SHP77 treated with DMSO at 0.1 percent for 48 hours (cell line): ENCODE measurements around the gene ELL2.
"Not testable (repeated sequence)": the region's sequence is repeated elsewhere in the genome, so short reads cannot be mapped to it uniquely, and the experiment has no call there.

Experiments
- DNase-seq: peaks from one replicate; lab custom pipeline; 2025; lab: John Stamatoyannopoulos, UW

ELL2 gene

GRCh38 chr5:95838001-95838520 lies 123.6 kb downstream of the ELL2 start:
- DNase-seq, result no peak

DNA sequence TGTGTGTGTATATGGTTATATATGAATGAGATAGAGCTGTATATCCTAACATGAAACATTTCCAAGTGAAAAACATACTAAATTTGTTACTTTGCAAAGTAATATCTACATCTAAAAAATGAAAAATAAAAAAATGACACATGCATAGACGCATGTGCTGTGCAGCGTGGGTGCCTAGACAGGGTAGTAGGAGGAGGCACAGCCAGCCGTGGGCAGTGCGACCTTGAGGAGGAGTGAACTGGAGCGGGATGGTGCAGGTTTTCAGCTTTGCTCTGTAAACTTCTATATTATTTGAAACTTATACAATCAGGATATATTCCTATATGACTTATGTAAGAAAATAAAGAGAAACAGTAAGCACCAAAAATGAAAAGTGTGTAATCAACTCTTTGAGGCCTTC lies 124.2 kb downstream of the ELL2 start:
- DNase-seq, result no peak

DNA sequence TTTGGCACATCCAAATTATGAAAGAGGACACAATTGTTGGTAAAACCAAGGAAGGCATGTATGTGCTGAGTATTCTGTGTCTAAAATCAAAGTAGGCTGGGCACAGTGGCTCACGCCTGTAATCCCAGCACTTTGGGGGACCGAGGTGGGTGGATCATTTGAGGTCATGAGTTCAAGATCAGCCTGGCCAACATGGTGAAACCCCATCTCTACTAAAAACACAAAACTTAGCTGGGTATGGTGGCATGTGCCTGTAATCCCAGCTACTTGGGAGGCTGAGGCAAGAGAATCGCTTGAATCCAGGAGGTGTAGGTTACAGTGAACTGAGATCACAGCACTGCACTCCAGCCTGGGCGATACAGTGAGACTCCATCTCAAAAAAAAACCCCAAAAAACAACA lies 124.7 kb downstream of the ELL2 start:
- not testable (repeated sequence) for DNase-seq

GRCh38 chr5:95836544-95836943 lies 125.1 kb downstream of the ELL2 start:
- no peak for DNase-seq

GRCh38 chr5:95835682-95836385 lies 125.8 kb downstream of the ELL2 start:
- no peak for DNase-seq
